Measurements from ENCODE around the gene CD58.
A peak's percentile ranks its signal among the peaks of the same experiment; 100 is the strongest.

Gene CD58

GRCh38 chr1:116498789-116499628, 71.8 kb downstream of the CD58 start (continued):
- TF ChIP-seq ZNF23 (tag by site-specific recombination; IDR thresholded peaks at IDR 0.05; ENCODE audit: borderline replicate concordance) (no peak), ZNF184 (tag by site-specific recombination; IDR thresholded peaks at IDR 0.05) (no peak), ZBTB1 (tag by site-specific recombination; IDR thresholded peaks at IDR 0.05) (no peak), ZNF362 (tag by site-specific recombination; IDR thresholded peaks at IDR 0.05) (peak; percentile 85; the same call in 1 of the 2 replicates), ZNF19 (tag by site-specific recombination; IDR thresholded peaks at IDR 0.05; ENCODE audit: low read depth) (no peak)

GRCh38 chr1:116497656-116498055, 73.2 kb downstream of the CD58 start:
- no peaks in the 10 kb centered on the region for H3K4me1 ChIP-seq (ENCODE audit: control insufficient read depth, insufficient read depth, low read length)
- POLR2A ChIA-PET: interaction anchor here (1.7 kb wide), 1 partner anchor 12 kb away, joined by 6 read pairs; no protein-coding TSS in a partner anchor

GRCh38 chr1:116496898-116497297, 73.9 kb downstream of the CD58 start:
- no peak overlapping the region for H3K27ac ChIP-seq (ENCODE audit: extremely low read depth, low read depth, low read length)
- CTCF ChIA-PET: interaction anchor here (1.1 to 9.6 kb wide), 3 partner anchors 9 to 356 kb away, joined by 3 to 171 read pairs (median 127); no protein-coding TSS in a partner anchor

More at GRCh38 chr1:116497656-116498055, 73.2 kb downstream of the CD58 start:
- CTCF ChIA-PET: interaction anchor here (0.5 to 9.6 kb wide), 7 partner anchors 13 to 1477 kb away, joined by 3 to 171 read pairs (median 10); no protein-coding TSS in a partner anchor
- no peaks in the 10 kb centered on the region for H3K9me3 ChIP-seq (ENCODE audit: control insufficient read depth, insufficient read depth, low read depth, low read length)
- no peaks in the 10 kb centered on the region for H3K36me3 ChIP-seq (ENCODE audit: control insufficient read depth in 2 of 2, insufficient read depth in 1 of 2, low read length in 2 of 2)
- TF ChIP-seq ZNF555 (tag by site-specific recombination; conservative IDR thresholded peaks at IDR 0.05): no peak
- H3K4me3 ChIP-seq (ENCODE audit: low read depth, low read length): no peak overlapping the region
- H3K27ac ChIP-seq (ENCODE audit: extremely low read depth, low read depth, low read length): no peak overlapping the region

More at GRCh38 chr1:116496898-116497297, 73.9 kb downstream of the CD58 start:
- Histone ChIP-seq H3K9me3 (ENCODE audit: control insufficient read depth, insufficient read depth, low read depth, low read length) (no peaks in the 10 kb centered on the region), H3K4me3 (ENCODE audit: low read depth, low read length) (no peak overlapping the region), H3K4me1 (ENCODE audit: control insufficient read depth, insufficient read depth, low read length) (no peaks in the 10 kb centered on the region), H3K36me3 (ENCODE audit: control insufficient read depth in 2 of 2, insufficient read depth in 1 of 2, low read length in 2 of 2) (no peaks in the 10 kb centered on the region)
- POLR2A ChIA-PET: interaction anchor here (0.6 kb wide), 1 partner anchor 9 kb away, joined by 4 read pairs; no protein-coding TSS in a partner anchor
- no peak for TF ChIP-seq MEIS1 (CRISPR knock-in tag; IDR thresholded peaks at IDR 0.05; ENCODE audit: borderline replicate concordance)
- no peak for TF ChIP-seq ZBTB48 (tag by site-specific recombination; IDR thresholded peaks at IDR 0.05)
- TF ChIP-seq ZNF76 (tag by site-specific recombination; IDR thresholded peaks at IDR 0.05; ENCODE audit: borderline replicate concordance, low read depth): no peak
- no peak for TF ChIP-seq TCF7L2 (IDR thresholded peaks at IDR 0.05; ENCODE audit: borderline replicate concordance, low read depth, low read length)
- TF ChIP-seq INSM2 (tag by site-specific recombination; IDR thresholded peaks at IDR 0.05): no peak
- no peak for TF ChIP-seq ZNF664 (tag by site-specific recombination; IDR thresholded peaks at IDR 0.05)
- no peak for TF ChIP-seq ZBTB10 (tag by site-specific recombination; IDR thresholded peaks at IDR 0.05)
- no peak for TF ChIP-seq ZNF704 (tag by site-specific recombination; IDR thresholded peaks at IDR 0.05)
- no peak for TF ChIP-seq ZNF18 (tag by site-specific recombination; IDR thresholded peaks at IDR 0.05)
- no peak for TF ChIP-seq ZNF398 (tag by site-specific recombination; IDR thresholded peaks at IDR 0.05)

Data from HEK293 (cell line).